HEK293 (cell line): Measurements from ENCODE around the gene CDC5L.

Source experiments
- CTCF ChIA-PET: fragments of 350-600 bp; formaldehyde crosslinking; extraction: SDS; loops from one replicate; lab custom pipeline; 2021; ENCODE audit warnings: antibody characterized with exemption; lab: Yijun Ruan, JAX
- POLR2A ChIA-PET: fragments of 300-600 bp; formaldehyde crosslinking; extraction: SDS; loops from one replicate; lab custom pipeline; 2020; ENCODE audit warnings: antibody characterized with exemption, inconsistent platforms; lab: Yijun Ruan, JAX
- H3K27ac ChIP-seq: fragments of 200-500 bp; sonication (Bioruptor generic); 2 replicates; pipeline ENCODE4 v1.5.1; 2014; ENCODE audit warnings: low read depth, low read length, control low read depth, inconsistent platforms; ENCODE audit errors: extremely low read depth
- H3K36me3 ChIP-seq, 2 experiments: fragments of 200-500 bp in 1 of 2; sonication (Bioruptor generic) in 1 of 2; 1 replicate in 1 of 2; 2 replicates in 1 of 2; pipeline ENCODE4 v1.5.1; 2014 to 2017; ENCODE audit warnings: inconsistent platforms in 2 of 2, low read length in 2 of 2; ENCODE audit not compliant: control insufficient read depth in 2 of 2, insufficient read depth in 1 of 2
- H3K4me1 ChIP-seq: fragments of 200-500 bp; sonication (Bioruptor generic); 2 replicates; pipeline ENCODE4 v1.5.1; 2014; ENCODE audit warnings: mild to moderate bottlenecking, low read length, inconsistent platforms; ENCODE audit not compliant: control insufficient read depth, insufficient read depth
- H3K4me3 ChIP-seq: 2 replicates; pipeline ENCODE4 v1.5.1; 2011; ENCODE audit warnings: low read depth, mild to moderate bottlenecking, control low read depth, low read length, moderate library complexity
- H3K9me3 ChIP-seq: fragments of 200-500 bp; sonication (Bioruptor generic); 2 replicates; pipeline ENCODE4 v1.5.1; 2014; ENCODE audit warnings: low read depth, low read length, inconsistent platforms; ENCODE audit not compliant: control insufficient read depth, insufficient read depth
- EGR2 ChIP-seq: fragments of 450-650 bp; formaldehyde crosslinking; IDR thresholded peaks from 2 replicates; pipeline ENCODE4 v1.5.1; 2016; ENCODE audit warnings: low read depth, missing biosample characterization, missing genetic modification characterization
- FEZF1 ChIP-seq: fragments of 450-650 bp; formaldehyde crosslinking; IDR thresholded peaks from 2 replicates; pipeline ENCODE4 v1.5.1; 2016; ENCODE audit warnings: missing biosample characterization, missing genetic modification characterization
- KLF1 ChIP-seq: fragments of 450-650 bp; formaldehyde crosslinking; IDR thresholded peaks from 2 replicates; pipeline ENCODE4 v1.5.1; 2016; ENCODE audit warnings: missing biosample characterization, missing genetic modification characterization
- KLF7 ChIP-seq: fragments of 450-650 bp; formaldehyde crosslinking; IDR thresholded peaks from 2 replicates; pipeline ENCODE4 v1.5.1; 2016; ENCODE audit warnings: missing biosample characterization, missing genetic modification characterization, borderline replicate concordance
- KLF9 ChIP-seq: fragments of 450-650 bp; formaldehyde crosslinking; IDR thresholded peaks from 2 replicates; pipeline ENCODE4 v1.5.1; 2016; ENCODE audit warnings: missing biosample characterization, missing genetic modification characterization, low read depth
- SCRT2 ChIP-seq: fragments of 450-650 bp; formaldehyde crosslinking; IDR thresholded peaks from 2 replicates; pipeline ENCODE4 v1.5.1; 2016; ENCODE audit warnings: missing biosample characterization, missing genetic modification characterization
- ZBTB21 ChIP-seq: fragments of 450-650 bp; formaldehyde crosslinking; IDR thresholded peaks from 2 replicates; pipeline ENCODE4 v1.5.1; 2017; ENCODE audit warnings: missing biosample characterization, missing genetic modification characterization
- ZNF114 ChIP-seq: fragments of 450-650 bp; formaldehyde crosslinking; IDR thresholded peaks from 2 replicates; pipeline ENCODE4 v1.5.0; 2017; ENCODE audit warnings: missing biosample characterization, missing genetic modification characterization
- ZNF146 ChIP-seq: fragments of 450-650 bp; formaldehyde crosslinking; IDR thresholded peaks from 2 replicates; pipeline ENCODE4 v1.5.1; 2016; ENCODE audit warnings: missing biosample characterization, missing genetic modification characterization
- ZNF155 ChIP-seq: fragments of 450-650 bp; formaldehyde crosslinking; IDR thresholded peaks from 2 replicates; pipeline ENCODE4 v1.5.1; 2016; ENCODE audit warnings: missing biosample characterization, missing genetic modification characterization
- ZNF37A ChIP-seq: fragments of 450-650 bp; IDR thresholded peaks from 2 replicates; pipeline ENCODE4 v1.5.1; 2018; ENCODE audit warnings: missing biosample characterization, missing genetic modification characterization
- ZNF391 ChIP-seq: fragments of 450-650 bp; formaldehyde crosslinking; IDR thresholded peaks from 2 replicates; pipeline ENCODE4 v1.5.1; 2016; ENCODE audit warnings: low read depth, missing biosample characterization, missing genetic modification characterization, borderline replicate concordance
- ZNF423 ChIP-seq: fragments of 450-650 bp; formaldehyde crosslinking; IDR thresholded peaks from 2 replicates; pipeline ENCODE4 v1.5.1; 2016; ENCODE audit warnings: missing biosample characterization, missing genetic modification characterization
- ZNF549 ChIP-seq: fragments of 450-650 bp; IDR thresholded peaks from 2 replicates; pipeline ENCODE4 v1.5.1; 2018; ENCODE audit warnings: missing biosample characterization, missing genetic modification characterization, mild to moderate bottlenecking, inconsistent platforms, moderate library complexity
- ZNF558 ChIP-seq: fragments of 450-650 bp; formaldehyde crosslinking; IDR thresholded peaks from 2 replicates; pipeline ENCODE4 v1.5.1; 2016; ENCODE audit warnings: missing biosample characterization, missing genetic modification characterization
- ZNF623 ChIP-seq: fragments of 450-650 bp; formaldehyde crosslinking; IDR thresholded peaks from 2 replicates; pipeline ENCODE4 v1.5.1; 2016; ENCODE audit warnings: missing biosample characterization, missing genetic modification characterization
- ZNF629 ChIP-seq: fragments of 450-650 bp; formaldehyde crosslinking; IDR thresholded peaks from 2 replicates; pipeline ENCODE4 v1.5.1; 2017; ENCODE audit warnings: missing biosample characterization, missing genetic modification characterization
- ZNF670 ChIP-seq: fragments of 450-650 bp; formaldehyde crosslinking; IDR thresholded peaks from 2 replicates; pipeline ENCODE4 v1.5.1; 2016; ENCODE audit warnings: missing biosample characterization, missing genetic modification characterization, low read depth
- ZNF785 ChIP-seq: fragments of 450-650 bp; formaldehyde crosslinking; IDR thresholded peaks from 2 replicates; pipeline ENCODE4 v1.5.1; 2016; ENCODE audit warnings: missing biosample characterization, missing genetic modification characterization
- TF ChIP-seq, protein P1 (sequence below): fragments of 450-650 bp; formaldehyde crosslinking; IDR thresholded peaks from 2 replicates; pipeline ENCODE4 v1.5.1; 2016; ENCODE audit warnings: missing biosample characterization, missing genetic modification characterization, low read depth
- TF ChIP-seq, protein P2 (sequence below): fragments of 450-650 bp; formaldehyde crosslinking; IDR thresholded peaks from 2 replicates; pipeline ENCODE4 v1.5.1; 2016; ENCODE audit warnings: missing biosample characterization, missing genetic modification characterization
- TF ChIP-seq, protein P3 (sequence below): fragments of 450-650 bp; formaldehyde crosslinking; IDR thresholded peaks from 2 replicates; pipeline ENCODE4 v1.5.1; 2016; ENCODE audit warnings: missing biosample characterization, missing genetic modification characterization
- TF ChIP-seq, protein P4 (sequence below): fragments of 450-650 bp; formaldehyde crosslinking; IDR thresholded peaks from 2 replicates; pipeline ENCODE4 v1.5.1; 2016; ENCODE audit warnings: missing biosample characterization, missing genetic modification characterization
- TF ChIP-seq, protein P5 (sequence below): fragments of 450-650 bp; formaldehyde crosslinking; IDR thresholded peaks from 2 replicates; pipeline ENCODE4 v1.5.1; 2016; ENCODE audit warnings: missing biosample characterization, missing genetic modification characterization
- TF ChIP-seq, protein P6 (sequence below): fragments of 450-650 bp; formaldehyde crosslinking; IDR thresholded peaks from 2 replicates; pipeline ENCODE4 v1.5.1; 2016; ENCODE audit warnings: missing biosample characterization, missing genetic modification characterization, borderline replicate concordance
- TF ChIP-seq, protein P7 (sequence below): fragments of 450-650 bp; formaldehyde crosslinking; IDR thresholded peaks from 2 replicates; pipeline ENCODE4 v1.5.1; 2017; ENCODE audit warnings: missing biosample characterization, missing genetic modification characterization

The CDC5L gene

DNA sequence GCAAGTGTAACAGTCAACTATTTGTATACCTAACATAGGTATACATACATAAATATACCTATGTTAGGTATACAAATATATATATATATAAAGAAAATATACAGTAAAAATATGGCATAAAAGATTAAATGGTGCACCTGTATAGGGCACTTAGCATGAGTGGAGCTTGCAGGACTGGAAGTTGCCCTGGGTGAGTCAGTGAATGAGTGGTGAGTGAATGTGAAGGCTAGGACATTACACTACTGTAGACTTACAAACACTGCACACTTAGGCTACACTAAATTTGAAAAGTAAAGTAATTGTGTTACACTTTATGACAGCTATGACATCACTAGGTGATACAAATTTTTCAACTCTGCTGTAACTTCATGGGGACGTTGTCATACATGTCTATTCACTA is 65.6 kb downstream of the CDC5L start:
- H3K9me3 ChIP-seq: no peaks in the 10 kb centered on the region
- peaks cover 12% of the 10 kb centered on the region for H3K4me1 ChIP-seq
- H3K4me3 ChIP-seq: no peak overlapping the region
- TF ChIP-seq, protein P1, sequence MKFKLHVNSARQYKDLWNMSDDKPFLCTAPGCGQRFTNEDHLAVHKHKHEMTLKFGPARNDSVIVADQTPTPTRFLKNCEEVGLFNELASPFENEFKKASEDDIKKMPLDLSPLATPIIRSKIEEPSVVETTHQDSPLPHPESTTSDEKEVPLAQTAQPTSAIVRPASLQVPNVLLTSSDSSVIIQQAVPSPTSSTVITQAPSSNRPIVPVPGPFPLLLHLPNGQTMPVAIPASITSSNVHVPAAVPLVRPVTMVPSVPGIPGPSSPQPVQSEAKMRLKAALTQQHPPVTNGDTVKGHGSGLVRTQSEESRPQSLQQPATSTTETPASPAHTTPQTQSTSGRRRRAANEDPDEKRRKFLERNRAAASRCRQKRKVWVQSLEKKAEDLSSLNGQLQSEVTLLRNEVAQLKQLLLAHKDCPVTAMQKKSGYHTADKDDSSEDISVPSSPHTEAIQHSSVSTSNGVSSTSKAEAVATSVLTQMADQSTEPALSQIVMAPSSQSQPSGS (tag by site-specific recombination): peak; percentile 45; the same call in 1 of the 2 replicates
- no peak for TF ChIP-seq ZNF549 (tag by site-specific recombination)
- no peak for TF ChIP-seq ZNF146
- TF ChIP-seq FEZF1 (tag by site-specific recombination): no peak
- TF ChIP-seq, protein P2, sequence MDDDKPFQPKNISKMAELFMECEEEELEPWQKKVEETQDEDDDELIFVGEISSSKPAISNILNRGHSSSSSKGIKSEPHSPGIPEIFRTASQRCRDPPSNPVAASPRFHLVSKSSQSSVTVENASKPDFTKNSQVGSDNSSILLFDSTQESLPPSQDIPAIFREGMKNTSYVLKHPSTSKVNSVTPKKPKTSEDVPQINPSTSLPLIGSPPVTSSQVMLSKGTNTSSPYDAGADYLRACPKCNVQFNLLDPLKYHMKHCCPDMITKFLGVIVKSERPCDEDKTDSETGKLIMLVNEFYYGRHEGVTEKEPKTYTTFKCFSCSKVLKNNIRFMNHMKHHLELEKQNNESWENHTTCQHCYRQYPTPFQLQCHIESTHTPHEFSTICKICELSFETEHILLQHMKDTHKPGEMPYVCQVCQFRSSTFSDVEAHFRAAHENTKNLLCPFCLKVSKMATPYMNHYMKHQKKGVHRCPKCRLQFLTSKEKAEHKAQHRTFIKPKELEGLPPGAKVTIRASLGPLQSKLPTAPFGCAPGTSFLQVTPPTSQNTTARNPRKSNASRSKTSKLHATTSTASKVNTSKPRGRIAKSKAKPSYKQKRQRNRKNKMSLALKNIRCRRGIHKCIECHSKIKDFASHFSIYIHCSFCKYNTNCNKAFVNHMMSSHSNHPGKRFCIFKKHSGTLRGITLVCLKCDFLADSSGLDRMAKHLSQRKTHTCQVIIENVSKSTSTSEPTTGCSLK (tag by site-specific recombination): no peak
- TF ChIP-seq, protein P3, sequence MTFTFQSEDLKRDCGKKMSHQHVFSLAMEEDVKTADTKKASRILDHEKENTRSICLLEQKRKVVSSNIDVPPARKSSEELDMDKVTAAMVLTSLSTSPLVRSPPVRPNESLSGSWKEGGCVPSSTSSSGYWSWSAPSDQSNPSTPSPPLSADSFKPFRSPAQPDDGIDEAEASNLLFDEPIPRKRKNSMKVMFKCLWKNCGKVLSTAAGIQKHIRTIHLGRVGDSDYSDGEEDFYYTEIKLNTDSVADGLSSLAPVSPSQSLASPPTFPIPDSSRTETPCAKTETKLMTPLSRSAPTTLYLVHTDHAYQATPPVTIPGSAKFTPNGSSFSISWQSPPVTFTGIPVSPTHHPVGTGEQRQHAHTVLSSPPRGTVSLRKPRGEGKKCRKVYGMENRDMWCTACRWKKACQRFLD (tag by site-specific recombination): no peak
- TF ChIP-seq, protein P4, sequence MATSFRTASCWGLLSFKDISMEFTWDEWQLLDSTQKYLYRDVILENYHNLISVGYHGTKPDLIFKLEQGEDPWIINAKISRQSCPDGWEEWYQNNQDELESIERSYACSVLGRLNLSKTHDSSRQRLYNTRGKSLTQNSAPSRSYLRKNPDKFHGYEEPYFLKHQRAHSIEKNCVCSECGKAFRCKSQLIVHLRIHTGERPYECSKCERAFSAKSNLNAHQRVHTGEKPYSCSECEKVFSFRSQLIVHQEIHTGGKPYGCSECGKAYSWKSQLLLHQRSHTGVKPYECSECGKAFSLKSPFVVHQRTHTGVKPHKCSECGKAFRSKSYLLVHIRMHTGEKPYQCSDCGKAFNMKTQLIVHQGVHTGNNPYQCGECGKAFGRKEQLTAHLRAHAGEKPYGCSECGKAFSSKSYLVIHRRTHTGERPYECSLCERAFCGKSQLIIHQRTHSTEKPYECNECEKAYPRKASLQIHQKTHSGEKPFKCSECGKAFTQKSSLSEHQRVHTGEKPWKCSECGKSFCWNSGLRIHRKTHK (tag by site-specific recombination): no peak
- TF ChIP-seq ZNF629: peak; percentile 48; the same call in 1 of the 2 replicates
- TF ChIP-seq ZNF670: no peak
- no peak for TF ChIP-seq ZNF623
- TF ChIP-seq KLF1 (tag by site-specific recombination): no peak
- no peak for TF ChIP-seq ZNF423 (tag by site-specific recombination)
- TF ChIP-seq ZBTB21 (tag by site-specific recombination): 0 out of 2 replicates have a peak, but pooled peaks have one; percentile 15
- no peak for TF ChIP-seq ZNF155 (tag by site-specific recombination)
- TF ChIP-seq KLF9 (tag by site-specific recombination): no peak
- no peak for TF ChIP-seq ZNF558
- H3K36me3 ChIP-seq: peaks cover 4 to 14% of the 10 kb centered on the region in 2 experiments
- ChIA-PET CTCF (interaction anchor here (1.2 to 15.0 kb wide), 4 partner anchors 14 to 23 kb away, joined by 8 to 302 read pairs (median 9); no protein-coding TSS in a partner anchor), POLR2A (no interaction called here)
- H3K27ac ChIP-seq: no peak overlapping the region

DNA sequence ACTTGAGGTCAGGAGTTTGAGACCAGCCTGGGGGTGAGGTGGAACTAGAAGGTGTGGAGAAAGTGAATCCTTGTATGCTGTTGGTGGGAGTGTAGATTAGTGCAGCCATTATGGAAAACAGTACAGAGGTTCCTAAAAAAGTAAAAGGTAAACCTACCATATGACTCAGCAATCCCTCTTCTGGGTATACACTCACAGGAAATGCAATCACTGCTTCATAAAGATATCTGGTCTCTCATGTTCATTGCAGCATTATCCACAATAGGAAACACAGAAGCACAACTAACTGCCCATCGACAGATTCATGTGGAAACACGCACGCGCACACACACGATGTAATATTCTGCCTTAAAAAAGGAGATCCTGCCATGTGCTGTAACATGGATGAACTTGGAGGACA is 66.7 kb downstream of the CDC5L start:
- peaks cover 4 to 11% of the 10 kb centered on the region in 2 experiments for H3K36me3 ChIP-seq
- no peaks in the 10 kb centered on the region for H3K9me3 ChIP-seq
- H3K4me1 ChIP-seq: peaks cover 12% of the 10 kb centered on the region
- ChIA-PET POLR2A (no interaction called here), CTCF (interaction anchor here (0.5 to 15.0 kb wide), 10 partner anchors 8 to 1091 kb away, joined by 3 to 302 read pairs (median 8); no protein-coding TSS in a partner anchor)
- no peak overlapping the region for H3K4me3 ChIP-seq
- no peak overlapping the region for H3K27ac ChIP-seq
- no peak for TF ChIP-seq KLF7 (tag by site-specific recombination)
- TF ChIP-seq, protein P5, sequence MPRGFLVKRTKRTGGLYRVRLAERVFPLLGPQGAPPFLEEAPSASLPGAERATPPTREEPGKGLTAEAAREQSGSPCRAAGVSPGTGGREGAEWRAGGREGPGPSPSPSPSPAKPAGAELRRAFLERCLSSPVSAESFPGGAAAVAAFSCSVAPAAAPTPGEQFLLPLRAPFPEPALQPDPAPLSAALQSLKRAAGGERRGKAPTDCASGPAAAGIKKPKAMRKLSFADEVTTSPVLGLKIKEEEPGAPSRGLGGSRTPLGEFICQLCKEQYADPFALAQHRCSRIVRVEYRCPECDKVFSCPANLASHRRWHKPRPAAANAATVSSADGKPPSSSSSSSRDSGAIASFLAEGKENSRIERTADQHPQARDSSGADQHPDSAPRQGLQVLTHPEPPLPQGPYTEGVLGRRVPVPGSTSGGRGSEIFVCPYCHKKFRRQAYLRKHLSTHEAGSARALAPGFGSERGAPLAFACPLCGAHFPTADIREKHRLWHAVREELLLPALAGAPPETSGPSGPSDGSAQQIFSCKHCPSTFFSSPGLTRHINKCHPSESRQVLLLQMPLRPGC (tag by site-specific recombination): no peak
- TF ChIP-seq ZNF37A: no peak
- TF ChIP-seq EGR2 (tag by site-specific recombination): no peak
- TF ChIP-seq SCRT2: no peak
- TF ChIP-seq, protein P6, sequence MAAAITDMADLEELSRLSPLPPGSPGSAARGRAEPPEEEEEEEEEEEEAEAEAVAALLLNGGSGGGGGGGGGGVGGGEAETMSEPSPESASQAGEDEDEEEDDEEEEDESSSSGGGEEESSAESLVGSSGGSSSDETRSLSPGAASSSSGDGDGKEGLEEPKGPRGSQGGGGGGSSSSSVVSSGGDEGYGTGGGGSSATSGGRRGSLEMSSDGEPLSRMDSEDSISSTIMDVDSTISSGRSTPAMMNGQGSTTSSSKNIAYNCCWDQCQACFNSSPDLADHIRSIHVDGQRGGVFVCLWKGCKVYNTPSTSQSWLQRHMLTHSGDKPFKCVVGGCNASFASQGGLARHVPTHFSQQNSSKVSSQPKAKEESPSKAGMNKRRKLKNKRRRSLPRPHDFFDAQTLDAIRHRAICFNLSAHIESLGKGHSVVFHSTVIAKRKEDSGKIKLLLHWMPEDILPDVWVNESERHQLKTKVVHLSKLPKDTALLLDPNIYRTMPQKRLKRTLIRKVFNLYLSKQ (tag by site-specific recombination): no peak
- TF ChIP-seq ZNF114 (tag by site-specific recombination): no peak
- TF ChIP-seq ZNF391 (tag by site-specific recombination): no peak
- TF ChIP-seq, protein P7, sequence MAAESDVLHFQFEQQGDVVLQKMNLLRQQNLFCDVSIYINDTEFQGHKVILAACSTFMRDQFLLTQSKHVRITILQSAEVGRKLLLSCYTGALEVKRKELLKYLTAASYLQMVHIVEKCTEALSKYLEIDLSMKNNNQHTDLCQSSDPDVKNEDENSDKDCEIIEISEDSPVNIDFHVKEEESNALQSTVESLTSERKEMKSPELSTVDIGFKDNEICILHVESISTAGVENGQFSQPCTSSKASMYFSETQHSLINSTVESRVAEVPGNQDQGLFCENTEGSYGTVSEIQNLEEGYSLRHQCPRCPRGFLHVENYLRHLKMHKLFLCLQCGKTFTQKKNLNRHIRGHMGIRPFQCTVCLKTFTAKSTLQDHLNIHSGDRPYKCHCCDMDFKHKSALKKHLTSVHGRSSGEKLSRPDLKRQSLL: no peak
- TF ChIP-seq ZNF785 (tag by site-specific recombination): no peak
